Central memory CD8-positive, alpha-beta T cell (primary cell): ENCODE data around the gene ERFE.

ENCODE experiments used
- ATAC-seq: fragments of 150-1000 bp; cut with Tn5 transposase; replicated peaks from 2 replicates; pipeline ENCODE4 v1.10.0; 2022; ENCODE audit warnings: mild to moderate bottlenecking, moderate FRiP score, moderate number of reproducible peaks; ENCODE audit not compliant: poor library complexity, severe bottlenecking; ENCODE audit errors: extremely low read depth
- DNase-seq, 2 donors: peaks; one replicate each; pipeline ENCODE4 v3.0.0; 2021; ENCODE audit warnings: low spot score in 2 of 2
- H3K27ac Mint-ChIP-seq: one replicate; pipeline ENCODE4 v1.8.0; 2022; ENCODE audit warnings: low read depth, mild to moderate bottlenecking, moderate library complexity, mixed read lengths
- H3K27me3 Mint-ChIP-seq: one replicate; pipeline ENCODE4 v1.8.0; 2022; ENCODE audit warnings: mixed read lengths
- H3K36me3 Mint-ChIP-seq: one replicate; pipeline ENCODE4 v1.8.0; 2022; ENCODE audit warnings: mild to moderate bottlenecking, moderate library complexity, mixed read lengths; ENCODE audit not compliant: insufficient read depth
- H3K4me1 Mint-ChIP-seq: one replicate; pipeline ENCODE4 v1.8.0; 2022; ENCODE audit warnings: mixed read lengths
- H3K4me3 Mint-ChIP-seq: one replicate; pipeline ENCODE4 v1.8.0; 2022; ENCODE audit warnings: mild to moderate bottlenecking, moderate library complexity, mixed read lengths
- H3K9me3 Mint-ChIP-seq: one replicate; pipeline ENCODE4 v1.8.0; 2022; ENCODE audit warnings: mixed read lengths

Gene ERFE

DNA sequence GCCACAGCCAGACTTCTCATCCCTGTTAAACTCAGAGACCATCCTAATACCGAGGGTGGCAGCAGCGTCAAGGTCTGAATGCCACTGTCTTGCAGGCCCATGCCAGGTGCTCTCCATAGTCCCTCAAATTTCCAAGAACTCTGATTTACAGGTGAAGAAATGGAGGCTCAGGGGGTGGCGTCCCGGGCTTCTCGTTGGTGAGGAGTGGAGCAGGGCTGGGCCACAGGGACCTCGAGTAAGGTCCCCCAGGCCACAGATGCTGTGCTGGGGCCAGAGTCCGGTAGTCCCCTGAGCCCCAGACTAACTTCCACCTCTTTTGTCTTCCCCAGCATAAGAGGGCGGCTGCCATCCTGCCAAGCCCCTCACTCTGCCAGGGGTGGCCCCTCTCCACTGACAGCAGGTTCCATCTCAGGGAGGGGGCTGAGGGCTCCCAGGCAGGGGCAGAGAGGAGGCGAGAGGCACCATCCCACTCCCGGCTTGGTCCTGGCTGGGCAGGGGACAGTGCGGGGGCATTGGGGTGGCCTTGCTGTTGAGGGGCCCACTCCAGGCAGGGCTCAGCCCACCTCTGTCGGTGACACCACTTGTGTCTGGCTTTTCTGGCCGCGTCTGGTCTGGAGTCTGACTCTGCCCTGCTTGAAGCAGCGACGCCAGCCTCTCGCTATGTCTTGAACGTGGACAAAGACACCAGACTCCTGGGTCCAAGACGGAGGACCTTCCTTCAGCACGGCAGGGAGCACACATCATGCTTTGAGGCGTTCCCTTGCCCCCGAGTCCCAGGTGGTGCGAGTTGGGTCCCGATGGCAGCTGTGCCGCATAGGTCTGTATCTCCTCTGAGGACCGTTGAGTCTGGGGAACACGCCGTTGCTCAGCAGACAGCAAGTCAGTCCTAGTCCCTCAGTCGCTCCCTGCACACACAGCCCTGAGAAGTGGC lies 36.2 kb upstream of the ERFE start:
- no peak for ATAC-seq
- no peaks in the 10 kb centered on the region for H3K4me1 Mint-ChIP-seq
- no peak overlapping the region for H3K27ac Mint-ChIP-seq

DNA sequence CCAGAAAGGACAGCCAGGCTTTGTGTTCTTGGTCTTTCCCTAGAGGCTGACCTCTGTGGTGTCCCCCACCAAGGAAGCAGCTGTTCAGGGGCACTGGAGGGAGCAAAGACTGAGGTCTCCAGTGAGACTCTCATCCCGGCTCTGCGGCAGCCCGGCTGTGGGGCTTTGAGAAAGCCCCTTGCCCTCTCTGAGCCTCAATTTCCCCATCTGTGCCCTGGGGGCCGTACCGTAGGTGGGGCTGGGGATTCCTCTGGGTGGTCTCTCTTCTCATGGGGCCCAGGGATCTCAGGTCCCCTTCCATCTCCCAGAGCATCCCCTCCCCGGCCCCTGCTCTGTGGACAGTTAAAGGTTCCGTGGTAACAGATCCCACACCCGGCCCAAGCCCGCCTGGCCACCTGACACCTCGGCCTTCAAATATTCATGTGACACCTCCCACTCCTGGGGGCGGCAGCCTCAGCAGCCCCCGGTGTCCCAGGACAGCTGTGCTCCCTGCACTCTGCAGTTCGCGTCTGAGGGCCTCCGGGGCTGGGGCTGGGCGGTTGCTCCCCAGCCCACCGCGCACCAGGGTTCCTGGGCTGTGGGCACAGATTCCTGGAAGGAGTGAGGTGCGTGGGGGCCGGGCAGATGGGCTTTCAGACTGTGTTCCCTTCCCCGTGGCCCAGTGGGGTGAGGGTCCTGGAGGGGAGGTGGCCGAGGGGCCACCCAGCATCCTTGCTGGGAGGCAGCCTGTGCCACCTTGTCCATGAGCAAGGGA lies 35.4 kb upstream of the ERFE start:
- Mint-ChIP-seq H3K36me3 (no peaks in the 10 kb centered on the region), H3K9me3 (no peaks in the 10 kb centered on the region), H3K4me3 (no peak overlapping the region), H3K27ac (no peak overlapping the region), H3K27me3 (peaks cover 16% of the 10 kb centered on the region), H3K4me1 (no peaks in the 10 kb centered on the region)
- ATAC-seq (no peak), DNase-seq (no peak)

More for the DNA sequence above, 36.2 kb upstream of the ERFE start:
- DNase-seq = no peak
- Mint-ChIP-seq H3K9me3 (no peaks in the 10 kb centered on the region), H3K36me3 (no peaks in the 10 kb centered on the region), H3K4me3 (no peak overlapping the region), H3K27me3 (peaks cover 17% of the 10 kb centered on the region)

DNA sequence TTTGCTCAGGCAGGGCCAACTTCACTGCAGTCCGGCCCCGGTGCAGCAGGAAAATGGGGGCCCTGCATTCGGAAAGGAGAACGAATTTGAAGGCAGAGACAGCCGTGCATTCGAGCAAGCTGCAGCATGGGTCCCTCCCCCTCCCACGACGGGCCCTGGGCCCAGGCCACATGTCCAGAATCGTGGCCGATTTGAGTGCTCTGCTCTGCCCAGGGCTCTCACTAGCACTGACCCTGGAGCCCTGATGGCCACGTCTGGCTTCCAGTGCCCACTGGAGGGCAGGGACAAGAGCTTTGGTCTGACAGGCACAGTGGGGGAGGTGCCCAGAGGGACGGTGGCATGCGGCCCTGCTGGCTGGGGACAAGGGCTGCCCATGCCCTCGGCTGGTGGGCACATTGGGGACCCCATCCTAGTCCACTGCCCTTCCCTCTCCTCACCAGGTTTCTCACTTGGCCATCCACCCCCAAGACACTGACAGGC lies 34.7 kb upstream of the ERFE start:
- Mint-ChIP-seq H3K4me3 (no peak overlapping the region), H3K4me1 (no peaks in the 10 kb centered on the region), H3K9me3 (no peaks in the 10 kb centered on the region), H3K27ac (no peak overlapping the region), H3K36me3 (no peaks in the 10 kb centered on the region), H3K27me3 (peaks cover 10% of the 10 kb centered on the region)
- ATAC-seq (no peak), DNase-seq (no peak)

DNA sequence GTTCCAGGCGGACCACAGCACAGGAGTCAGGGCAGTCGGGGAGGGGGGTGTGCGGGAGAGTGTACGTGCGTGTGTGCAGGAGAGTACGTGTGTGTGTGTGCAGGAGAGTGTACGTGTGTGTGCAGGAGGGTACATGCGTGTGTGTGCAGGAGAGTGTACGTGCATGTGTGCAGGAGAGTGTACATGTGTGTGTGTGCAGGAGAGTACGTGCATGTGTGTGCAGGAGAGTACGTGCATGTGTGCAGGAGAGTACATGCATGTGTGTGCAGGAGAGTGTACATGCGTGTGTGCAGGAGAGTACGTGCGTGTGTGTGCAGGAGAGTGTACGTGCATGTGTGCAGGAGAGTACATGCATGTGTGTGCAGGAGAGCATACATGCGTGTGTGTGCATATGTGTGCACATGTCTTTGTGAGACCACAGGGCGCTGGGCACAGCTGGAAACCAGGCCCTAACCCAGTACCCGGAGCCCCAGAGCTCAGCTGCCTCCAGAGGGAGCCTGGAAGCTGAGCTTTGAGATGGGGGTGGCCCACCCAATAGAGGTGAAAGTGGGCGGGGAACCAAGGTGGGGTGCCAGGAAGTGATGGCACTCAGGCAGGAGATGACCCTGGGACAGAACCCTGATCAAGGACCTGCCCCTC lies 34.2 kb upstream of the ERFE start:
- no peak overlapping the region for H3K4me3 Mint-ChIP-seq
- ATAC-seq (no peak), DNase-seq (no peak)
- no peaks in the 10 kb centered on the region for H3K4me1 Mint-ChIP-seq
- H3K27me3 Mint-ChIP-seq = peaks cover 4% of the 10 kb centered on the region
- no peaks in the 10 kb centered on the region for H3K36me3 Mint-ChIP-seq
- H3K9me3 Mint-ChIP-seq = no peaks in the 10 kb centered on the region
- no peak overlapping the region for H3K27ac Mint-ChIP-seq

DNA sequence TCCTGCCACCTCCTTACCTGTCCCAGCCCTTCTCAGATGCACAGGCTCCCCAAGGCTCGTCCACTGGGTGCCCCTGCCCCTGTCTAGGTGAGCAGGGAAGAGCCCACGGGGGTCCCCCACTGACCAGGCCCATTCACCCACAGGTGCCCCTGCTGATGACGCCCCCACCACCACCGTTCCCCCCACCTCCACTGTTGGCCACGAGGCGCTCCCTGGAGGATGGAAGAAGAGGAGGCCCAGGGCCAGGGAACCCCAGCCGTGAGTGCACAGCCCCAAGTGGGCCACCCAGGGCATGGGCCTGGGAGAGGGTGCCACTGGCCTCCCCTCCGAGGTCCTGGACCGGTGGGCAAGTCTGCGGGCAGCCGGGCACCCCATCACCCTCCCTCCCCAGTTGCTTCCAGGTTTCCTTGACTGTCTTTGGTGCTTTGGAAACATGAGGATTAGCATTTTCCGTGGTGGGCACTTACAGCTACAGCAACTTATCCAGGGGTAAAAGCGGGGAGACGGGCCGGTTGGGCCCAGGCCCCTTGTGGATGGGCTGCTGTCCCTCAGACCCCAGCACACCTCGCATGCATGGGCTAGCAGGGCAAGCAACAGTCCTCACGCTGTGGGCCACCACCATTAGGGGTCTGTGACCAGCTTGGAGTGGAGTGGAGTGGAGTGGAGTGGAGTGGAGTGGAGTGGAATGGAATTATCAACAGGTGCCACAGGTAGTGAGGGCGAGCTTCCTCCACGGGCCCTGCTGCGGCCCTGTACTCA lies 33.5 kb upstream of the ERFE start:
- Mint-ChIP-seq H3K36me3 (no peaks in the 10 kb centered on the region), H3K27ac (no peak overlapping the region), H3K27me3 (no peaks in the 10 kb centered on the region), H3K9me3 (no peaks in the 10 kb centered on the region), H3K4me3 (no peak overlapping the region), H3K4me1 (no peaks in the 10 kb centered on the region)
- DNase-seq (no peak), ATAC-seq (no peak)

DNA sequence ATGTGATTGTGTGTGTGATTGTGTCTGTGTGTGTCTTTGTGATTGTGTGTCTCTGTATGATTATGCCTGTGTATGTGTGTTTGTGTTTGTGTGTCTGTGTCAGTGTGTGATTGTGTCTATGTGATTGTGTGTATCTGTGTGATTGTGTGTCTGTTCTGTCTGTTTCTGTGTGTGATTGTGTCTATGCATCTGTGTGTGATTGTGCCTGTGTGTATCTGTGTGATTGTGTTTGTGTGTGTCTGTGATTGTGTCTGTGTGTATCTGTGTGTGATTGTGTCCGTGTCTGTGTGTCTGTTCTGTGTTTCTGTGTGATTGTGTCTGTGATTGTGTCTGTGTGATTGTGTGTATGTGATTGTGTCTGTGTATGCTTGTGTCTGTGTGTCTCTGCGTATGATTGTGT lies 32.4 kb upstream of the ERFE start:
- no peak for ATAC-seq
- Mint-ChIP-seq H3K36me3 (no peaks in the 10 kb centered on the region), H3K27ac (no peak overlapping the region), H3K4me1 (no peaks in the 10 kb centered on the region), H3K9me3 (no peaks in the 10 kb centered on the region), H3K4me3 (no peak overlapping the region), H3K27me3 (no peaks in the 10 kb centered on the region)
- DNase-seq = no peak

DNA sequence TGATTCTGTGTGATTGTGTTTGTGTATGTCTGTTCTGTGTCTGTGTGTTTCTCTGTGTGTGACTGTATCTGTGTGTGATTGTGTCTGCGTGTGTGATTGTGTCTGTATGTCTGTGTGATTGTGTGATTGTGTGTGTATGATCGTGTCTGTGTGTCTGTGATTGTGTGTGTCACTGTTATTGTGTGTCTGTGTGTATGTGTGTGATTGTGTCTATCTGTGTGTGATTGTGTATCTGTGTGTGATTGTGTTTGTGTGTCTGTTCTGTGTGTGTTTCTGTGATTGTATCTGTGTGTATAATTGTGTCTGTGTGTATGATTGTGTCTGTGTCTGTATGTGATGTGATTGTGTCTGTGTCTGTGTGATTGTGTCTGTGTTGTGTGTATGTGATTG lies 32.0 kb upstream of the ERFE start:
- ATAC-seq (no peak), DNase-seq (no peak)
- no peaks in the 10 kb centered on the region for H3K9me3 Mint-ChIP-seq
- no peaks in the 10 kb centered on the region for H3K27me3 Mint-ChIP-seq
- H3K4me1 Mint-ChIP-seq = no peaks in the 10 kb centered on the region
- no peak overlapping the region for H3K4me3 Mint-ChIP-seq
- H3K27ac Mint-ChIP-seq = no peak overlapping the region
- no peaks in the 10 kb centered on the region for H3K36me3 Mint-ChIP-seq

DNA sequence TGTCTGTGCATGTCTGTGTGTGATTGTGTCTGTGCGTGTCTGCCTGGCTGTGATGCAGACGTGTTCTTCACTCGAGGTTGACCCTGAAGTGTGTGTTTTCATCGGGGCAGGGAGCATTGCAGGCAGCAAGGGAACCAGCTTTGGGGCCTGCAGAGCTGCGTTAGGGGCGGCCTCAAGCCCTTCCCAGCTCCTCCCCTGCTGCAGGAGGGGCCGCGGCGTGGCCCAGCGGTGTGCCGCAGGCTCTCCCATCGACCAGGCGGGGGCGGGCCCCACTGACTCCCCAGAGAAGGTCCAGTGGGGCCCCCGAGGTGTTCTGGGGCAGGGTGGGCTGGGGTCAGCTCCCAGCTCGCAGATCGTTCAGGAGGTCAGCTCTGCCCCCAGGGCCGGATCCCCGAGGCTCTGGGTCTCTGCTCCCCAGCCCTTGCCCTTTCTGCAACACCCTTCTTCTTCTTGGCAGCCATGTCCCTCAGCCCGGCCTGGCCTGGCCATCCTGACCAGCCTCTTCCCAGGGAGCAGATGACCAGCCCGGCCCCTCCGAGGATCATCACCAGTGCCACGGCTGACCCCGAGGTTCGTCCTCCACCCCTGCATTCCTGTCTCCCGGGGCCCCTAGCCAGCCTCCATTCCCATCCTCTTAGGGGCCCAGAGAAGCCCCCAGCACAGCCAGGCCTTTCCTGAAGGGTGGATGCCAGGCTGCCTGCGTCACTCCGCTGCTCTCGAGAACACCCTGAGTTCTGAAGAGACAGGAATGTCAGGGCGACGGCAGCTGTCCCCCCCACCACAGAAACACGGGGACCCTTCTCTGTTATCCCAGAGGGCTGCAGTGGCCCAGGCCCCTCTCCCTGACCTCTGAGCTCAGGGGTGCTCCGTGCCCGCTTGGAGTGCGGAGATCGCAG lies 31.4 kb upstream of the ERFE start:
- no peak overlapping the region for H3K27ac Mint-ChIP-seq
- H3K36me3 Mint-ChIP-seq = no peaks in the 10 kb centered on the region
- DNase-seq (no peak), ATAC-seq (no peak)
- H3K4me3 Mint-ChIP-seq = no peak overlapping the region
- no peaks in the 10 kb centered on the region for H3K27me3 Mint-ChIP-seq
- no peaks in the 10 kb centered on the region for H3K4me1 Mint-ChIP-seq
- no peaks in the 10 kb centered on the region for H3K9me3 Mint-ChIP-seq

DNA sequence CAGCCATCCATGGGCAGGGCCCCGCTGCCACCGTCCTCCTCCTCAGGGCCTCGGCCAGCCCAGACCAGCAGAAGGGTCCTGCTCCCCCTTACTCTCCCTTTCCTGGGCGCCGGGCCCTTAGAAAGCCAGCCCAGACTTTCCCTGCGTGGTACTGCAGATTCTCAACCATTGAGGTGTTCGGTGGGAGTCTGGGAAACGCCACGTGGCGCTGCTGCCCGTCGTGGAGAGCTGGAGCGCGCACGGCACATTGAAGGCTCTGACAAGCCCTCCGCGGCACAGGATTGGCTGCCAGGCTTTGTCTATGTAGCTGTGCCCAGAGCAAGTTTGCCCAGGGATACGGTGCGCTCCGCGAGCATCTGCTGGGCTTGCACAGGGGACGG lies 30.7 kb upstream of the ERFE start:
- H3K4me3 Mint-ChIP-seq = no peak overlapping the region
- H3K27ac Mint-ChIP-seq = no peak overlapping the region
- H3K9me3 Mint-ChIP-seq = no peaks in the 10 kb centered on the region

DNA sequence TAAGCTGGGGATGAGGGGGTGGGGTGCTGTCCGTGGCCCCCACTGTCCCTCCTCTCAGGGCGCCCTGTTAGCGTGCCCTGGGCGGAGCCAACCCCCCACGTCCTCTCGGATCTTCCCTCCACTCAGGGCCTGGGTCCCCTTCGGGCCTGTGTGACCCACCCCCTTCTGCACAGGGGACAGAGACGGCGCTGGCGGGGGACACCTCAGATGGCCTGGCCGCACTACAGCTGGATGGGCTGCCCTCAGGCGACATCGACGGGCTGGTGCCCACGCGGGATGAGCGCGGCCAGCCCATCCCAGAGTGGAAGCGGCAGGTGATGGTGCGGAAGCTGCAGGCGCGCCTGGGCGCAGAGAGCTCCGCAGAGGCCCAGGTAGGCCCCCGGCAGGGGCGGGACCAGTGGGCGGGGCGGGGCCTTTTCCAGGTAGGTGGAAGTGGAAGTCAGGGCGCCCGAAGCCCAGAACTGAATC lies 30.2 kb upstream of the ERFE start:
- no peak overlapping the region for H3K27ac Mint-ChIP-seq
- no peaks in the 10 kb centered on the region for H3K36me3 Mint-ChIP-seq
- H3K4me1 Mint-ChIP-seq = no peaks in the 10 kb centered on the region
- no peak for ATAC-seq
- no peaks in the 10 kb centered on the region for H3K27me3 Mint-ChIP-seq
- no peak for DNase-seq
- H3K4me3 Mint-ChIP-seq = no peak overlapping the region
- no peaks in the 10 kb centered on the region for H3K9me3 Mint-ChIP-seq

More for the DNA sequence above, 30.7 kb upstream of the ERFE start:
- DNase-seq (no peak), ATAC-seq (no peak)
- no peaks in the 10 kb centered on the region for H3K4me1 Mint-ChIP-seq
- no peaks in the 10 kb centered on the region for H3K36me3 Mint-ChIP-seq
- no peaks in the 10 kb centered on the region for H3K27me3 Mint-ChIP-seq

DNA sequence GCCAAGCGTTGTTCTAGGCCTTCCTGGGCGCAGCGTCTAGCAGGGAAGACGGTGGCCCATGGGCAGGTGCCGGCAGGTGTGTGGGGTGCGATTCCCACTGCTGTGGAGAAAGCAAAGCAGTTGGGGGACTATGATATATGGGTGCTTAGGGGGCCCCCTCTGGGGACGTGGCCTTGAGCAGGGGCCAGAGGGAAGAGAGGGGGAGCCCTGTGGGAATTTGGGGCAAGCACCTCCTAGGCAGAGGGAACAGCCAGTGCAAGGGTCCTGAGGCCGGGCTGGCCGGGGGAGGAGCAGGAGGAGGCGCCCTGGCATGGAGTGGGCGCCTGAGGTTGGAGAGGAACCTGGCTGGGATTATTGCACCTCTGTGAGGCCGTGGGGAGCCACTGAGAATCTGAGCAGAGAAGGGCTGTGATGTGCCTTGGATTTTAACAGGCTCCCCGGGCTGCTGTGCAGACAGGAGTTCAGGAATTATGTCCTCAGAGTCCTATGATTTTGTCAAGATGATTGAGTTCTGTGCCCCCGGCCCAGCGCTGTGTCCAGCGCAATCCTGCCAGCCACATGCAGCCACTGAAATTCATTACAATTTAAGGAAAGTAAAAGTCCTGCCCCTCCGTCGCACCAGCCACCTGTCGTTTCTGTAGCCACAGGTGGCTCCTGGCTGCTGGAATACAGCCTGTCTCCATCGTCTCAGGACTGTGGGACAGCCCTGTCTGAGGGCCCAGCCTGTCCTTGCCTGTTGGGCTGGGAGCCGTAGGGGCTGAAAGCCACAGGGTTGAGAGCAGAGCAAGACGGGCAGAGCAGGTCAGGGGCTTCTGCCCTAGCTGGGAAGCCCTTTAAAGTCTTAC lies 29.4 kb upstream of the ERFE start:
- H3K9me3 Mint-ChIP-seq = no peaks in the 10 kb centered on the region
- H3K36me3 Mint-ChIP-seq = no peaks in the 10 kb centered on the region
- H3K4me1 Mint-ChIP-seq = no peaks in the 10 kb centered on the region
- no peak overlapping the region for H3K4me3 Mint-ChIP-seq
- ATAC-seq (no peak), DNase-seq (no peak)
- no peaks in the 10 kb centered on the region for H3K27me3 Mint-ChIP-seq
- no peak overlapping the region for H3K27ac Mint-ChIP-seq
